K562 (cell line): Measurements from ENCODE around the gene BAIAP3. TPM values are rescaled to one million over a fixed set of nuclear protein-coding genes. Genes with fewer than 3 reads are reported as not detected.

Source experiments
- CBX1 ChIP-seq: sonication (generic); IDR thresholded peaks from 2 replicates; pipeline ENCODE4 v1.6.1; 2016; ENCODE audit warnings: antibody characterized with exemption, low read depth, mild to moderate bottlenecking
- DIDO1 ChIP-seq: fragments of 450-650 bp; IDR thresholded peaks from 2 replicates; pipeline ENCODE4 v1.6.1; 2016; ENCODE audit warnings: low read depth, missing biosample characterization, missing genetic modification characterization
- FOXP4 ChIP-seq: sonication (generic); formaldehyde crosslinking; IDR thresholded peaks from 2 replicates; pipeline ENCODE4 v1.8.0; 2022; ENCODE audit warnings: mild to moderate bottlenecking, missing genetic modification reagents, borderline replicate concordance
- ID3 ChIP-seq, 2 experiments: fragments of 250-450 bp in 1 of 2; fragments of 450-650 bp in 1 of 2; sonication (Bioruptor Pico) in 1 of 2; IDR thresholded peaks; 2 replicates each; pipeline versions ENCODE4 v1.6.1 to v1.8.0; 2016 to 2021; ENCODE audit warnings: mild to moderate bottlenecking in 2 of 2, moderate library complexity in 2 of 2, missing compliant biosample characterization in 1 of 2, missing genetic modification characterization in 1 of 2
- NELFE ChIP-seq: IDR thresholded peaks from 2 replicates; pipeline ENCODE4 v1.6.1; 2011; ENCODE audit warnings: mild to moderate bottlenecking; ENCODE audit not compliant: insufficient read depth, insufficient read length
- OTX1 ChIP-seq: fragments of 450-650 bp; formaldehyde crosslinking; IDR thresholded peaks from 2 replicates; pipeline ENCODE4 v1.4.0; 2022; ENCODE audit warnings: mild to moderate bottlenecking
- PBX2 ChIP-seq, 2 experiments: IDR thresholded peaks in 1 of 2; conservative IDR thresholded peaks in 1 of 2; 2 replicates each; pipeline ENCODE4 v1.6.1; 2016; ENCODE audit warnings: low read depth in 2 of 2, mild to moderate bottlenecking in 1 of 2, missing compliant biosample characterization in 1 of 2, missing genetic modification characterization in 1 of 2, moderate library complexity in 1 of 2
- PHF21A ChIP-seq: fragments of 450-650 bp; IDR thresholded peaks from 2 replicates; pipeline ENCODE4 v1.6.1; 2017; ENCODE audit warnings: low read depth, borderline replicate concordance
- SAFB ChIP-seq: fragments of 200-400 bp; formaldehyde crosslinking; IDR thresholded peaks from 2 replicates; pipeline ENCODE4 v1.6.1; 2017; ENCODE audit warnings: low read depth, low read length, borderline replicate concordance
- SIRT6 ChIP-seq: IDR thresholded peaks from one replicate; pipeline ENCODE4 v1.6.1; 2012; ENCODE audit warnings: low read depth, mild to moderate bottlenecking, control low read depth, inconsistent platforms, low read length, moderate library complexity
- SMARCA5 ChIP-seq: fragments of 450-650 bp; IDR thresholded peaks from 2 replicates; pipeline ENCODE4 v1.6.1; 2016
- SRF ChIP-seq, 2 experiments: fragments of 250-450, 450-650 bp in 1 of 2; sonication (Bioruptor Pico) in 1 of 2; sonication (generic) in 1 of 2; formaldehyde crosslinking; IDR thresholded peaks; 2 replicates each; pipeline versions ENCODE4 v1.5.0 to v1.5.1; 2020 to 2022; ENCODE audit warnings: mild to moderate bottlenecking in 1 of 2, missing genetic modification reagents in 1 of 2
- STAT5A ChIP-seq: IDR thresholded peaks from 2 replicates; pipeline ENCODE4 v1.6.1; 2012; ENCODE audit warnings: low read length, inconsistent platforms, borderline replicate concordance
- TAF9B ChIP-seq: fragments of 450-650 bp; IDR thresholded peaks from 2 replicates; pipeline ENCODE4 v1.6.1; 2018; ENCODE audit warnings: mild to moderate bottlenecking; ENCODE audit not compliant: partially characterized antibody
- ZNF140 ChIP-seq: fragments of 250-450 bp; sonication (Bioruptor Pico); IDR thresholded peaks from 2 replicates; pipeline ENCODE4 v1.8.0; 2021; ENCODE audit warnings: moderate library complexity, mild to moderate bottlenecking, inconsistent platforms
- ZNF311 ChIP-seq: fragments of 250-450 bp; sonication (Bioruptor Pico); IDR thresholded peaks from 2 replicates; pipeline ENCODE4 v1.4.0; 2020; ENCODE audit warnings: mild to moderate bottlenecking, moderate library complexity
- ZNF512 ChIP-seq: IDR thresholded peaks from 2 replicates; pipeline ENCODE4 v1.6.1; 2016; ENCODE audit warnings: missing genetic modification characterization, missing compliant biosample characterization
- polyA plus RNA-seq, 8 experiments: library from polyadenylated mRNA; depleted of rRNA in 4 of 8; stranded (reverse) in 5 of 8; unstranded in 3 of 8; fragments of >200 nt; fragmentation: Nextera tagmentation in 2 of 8; fragmentation: Illumina TruSeq in 1 of 8; extraction: Ambion mirVana in 2 of 8; extraction: Trizol in 1 of 8; gene quantifications; 2 replicates each; pipeline versions ENCODE4 v1.2.1 to v1.2.3, GENCODE V29; 2011 to 2014; ENCODE audit warnings: inconsistent platforms in 1 of 8, missing spikeins in 1 of 8
- total RNA-seq, 7 experiments: library from RNA; depleted of rRNA in 6 of 7; stranded (reverse); fragments of >200 nt in 6 of 7; fragmentation: Illumina TruSeq in 2 of 7; extraction: Trizol in 2 of 7; gene quantifications; 2 replicates each; pipeline versions ENCODE4 v1.2.1 to v1.2.3, GENCODE V29; 2011 to 2021; ENCODE audit warnings: low replicate concordance in 1 of 7
- TF ChIP-seq, protein P1 (sequence below), 2 experiments: fragments of 450-650 bp; conservative IDR thresholded peaks; 2 replicates each; pipeline ENCODE4 v1.6.1; 2017; ENCODE audit warnings: mild to moderate bottlenecking in 2 of 2, moderate library complexity in 2 of 2

Gene BAIAP3
- total and polyA plus RNA-seq, 9 of the 15 experiments (the other 6 are each of a cell fraction or from before 2014, with no cell fraction given) = 0.03 to 4.5 (median 0.57) TPM; not detected in 1

DNA sequence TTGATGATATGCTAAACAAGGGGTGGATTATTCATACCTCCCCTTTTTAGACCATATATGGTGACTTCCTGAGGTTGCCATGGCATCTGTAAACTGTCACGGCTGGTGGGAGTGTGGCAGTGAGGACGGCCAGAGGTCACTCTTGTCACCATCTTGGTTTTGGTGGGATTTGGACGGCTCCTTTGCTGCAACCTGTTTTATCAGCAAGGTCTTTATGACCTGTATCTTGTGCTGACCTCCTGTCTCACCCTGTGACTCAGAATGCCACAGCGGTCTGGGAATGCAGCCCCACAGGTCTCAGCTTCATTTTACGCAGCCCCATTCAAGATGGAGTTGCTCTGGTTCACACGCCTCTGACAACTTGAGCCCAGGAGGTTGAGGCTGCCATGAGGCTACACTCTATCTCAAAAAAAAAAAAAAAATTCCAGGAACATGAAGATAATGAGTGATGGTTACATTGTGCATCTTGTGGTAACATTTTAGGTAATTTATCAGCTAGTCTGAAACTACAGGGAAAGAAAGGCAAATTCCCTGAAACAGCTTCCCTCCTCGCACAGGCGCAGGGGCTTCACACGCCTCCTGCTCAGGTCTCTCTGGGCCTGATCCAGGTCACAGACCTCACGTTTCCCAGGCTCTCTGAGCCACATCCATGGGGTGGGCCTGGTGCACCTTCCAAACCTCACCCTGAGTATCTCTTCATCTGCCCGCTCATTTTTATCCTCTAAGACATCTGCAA lies 39.4 kb upstream of the BAIAP3 start (continued):
- TF ChIP-seq PBX2 (CRISPR knock-in tag; IDR thresholded peaks at IDR 0.05; ENCODE audit: low read depth) (no peak), PBX2 (tag; conservative IDR thresholded peaks at IDR 0.05; ENCODE audit: low read depth) (peak; percentile 83), SMARCA5 (no peak), CBX1 (no peak), ZNF140 (peak; percentile 95), FOXP4 (CRISPR knock-in tag) (no peak), OTX1 (CRISPR knock-in tag) (peak; percentile 97), SRF (CRISPR knock-in tag; IDR thresholded peaks at IDR 0.05) (peak; percentile 88 to 98), TAF9B (no peak), PHF21A (no peak), ZNF512 (tag) (no peak), NELFE (no peak), SAFB (no peak), DIDO1 (tag) (peak; percentile 99), ID3 (CRISPR knock-in tag; IDR thresholded peaks at IDR 0.05) (peak; percentile 96), ID3 (tag; IDR thresholded peaks at IDR 0.05) (peak; percentile 100), STAT5A (no peak), ZNF311 (peak; percentile 97), SIRT6 (no peak)
- TF ChIP-seq, protein P1, sequence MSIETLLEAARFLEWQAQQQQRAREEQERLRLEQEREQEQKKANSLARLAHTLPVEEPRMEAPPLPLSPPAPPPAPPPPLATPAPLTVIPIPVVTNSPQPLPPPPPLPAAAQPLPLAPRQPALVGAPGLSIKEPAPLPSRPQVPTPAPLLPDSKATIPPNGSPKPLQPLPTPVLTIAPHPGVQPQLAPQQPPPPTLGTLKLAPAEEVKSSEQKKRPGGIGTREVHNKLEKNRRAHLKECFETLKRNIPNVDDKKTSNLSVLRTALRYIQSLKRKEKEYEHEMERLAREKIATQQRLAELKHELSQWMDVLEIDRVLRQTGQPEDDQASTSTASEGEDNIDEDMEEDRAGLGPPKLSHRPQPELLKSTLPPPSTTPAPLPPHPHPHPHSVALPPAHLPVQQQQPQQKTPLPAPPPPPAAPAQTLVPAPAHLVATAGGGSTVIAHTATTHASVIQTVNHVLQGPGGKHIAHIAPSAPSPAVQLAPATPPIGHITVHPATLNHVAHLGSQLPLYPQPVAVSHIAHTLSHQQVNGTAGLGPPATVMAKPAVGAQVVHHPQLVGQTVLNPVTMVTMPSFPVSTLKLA (conservative IDR thresholded peaks at IDR 0.05) = no peak
